ENCODE measurements around the gene COL5A1.

The COL5A1 gene

DNA sequence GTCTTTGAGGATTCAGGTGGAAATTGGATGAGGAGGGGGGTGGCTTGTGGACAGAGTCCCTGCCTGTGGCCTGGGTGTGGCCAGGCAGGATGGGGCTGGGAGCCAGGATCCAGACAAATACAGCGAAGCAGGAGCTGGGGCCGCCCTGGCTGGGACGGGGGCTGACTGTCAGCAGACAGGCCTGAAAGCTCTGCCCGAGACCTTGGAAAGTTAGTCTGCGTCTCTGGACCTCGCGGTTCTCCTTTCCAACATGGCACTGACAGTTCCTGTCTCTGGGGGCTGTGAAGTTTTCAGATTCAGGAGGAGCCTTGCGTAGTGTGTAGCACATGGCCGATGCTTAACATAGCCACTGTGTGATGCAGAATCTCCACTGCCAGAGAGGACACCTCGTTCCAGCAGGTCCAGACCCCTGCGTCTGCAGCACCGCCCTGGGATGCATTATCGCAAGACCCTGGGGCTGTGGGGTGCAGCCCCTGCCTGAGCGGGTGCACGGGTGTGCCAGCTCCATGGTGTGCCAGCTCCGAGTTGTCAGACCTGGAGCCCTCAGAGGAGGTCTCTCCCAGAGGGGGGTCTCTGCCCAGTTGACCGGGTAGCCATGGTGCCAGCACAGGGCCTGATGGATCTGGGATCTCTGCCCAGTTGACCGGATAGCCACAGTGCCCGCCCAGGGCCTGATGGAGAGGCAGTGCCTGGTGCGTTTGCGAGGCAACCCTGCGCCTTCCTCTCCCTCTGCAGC, 89.3 kb downstream of the COL5A1 start:
- DNase-seq: no peak

DNA sequence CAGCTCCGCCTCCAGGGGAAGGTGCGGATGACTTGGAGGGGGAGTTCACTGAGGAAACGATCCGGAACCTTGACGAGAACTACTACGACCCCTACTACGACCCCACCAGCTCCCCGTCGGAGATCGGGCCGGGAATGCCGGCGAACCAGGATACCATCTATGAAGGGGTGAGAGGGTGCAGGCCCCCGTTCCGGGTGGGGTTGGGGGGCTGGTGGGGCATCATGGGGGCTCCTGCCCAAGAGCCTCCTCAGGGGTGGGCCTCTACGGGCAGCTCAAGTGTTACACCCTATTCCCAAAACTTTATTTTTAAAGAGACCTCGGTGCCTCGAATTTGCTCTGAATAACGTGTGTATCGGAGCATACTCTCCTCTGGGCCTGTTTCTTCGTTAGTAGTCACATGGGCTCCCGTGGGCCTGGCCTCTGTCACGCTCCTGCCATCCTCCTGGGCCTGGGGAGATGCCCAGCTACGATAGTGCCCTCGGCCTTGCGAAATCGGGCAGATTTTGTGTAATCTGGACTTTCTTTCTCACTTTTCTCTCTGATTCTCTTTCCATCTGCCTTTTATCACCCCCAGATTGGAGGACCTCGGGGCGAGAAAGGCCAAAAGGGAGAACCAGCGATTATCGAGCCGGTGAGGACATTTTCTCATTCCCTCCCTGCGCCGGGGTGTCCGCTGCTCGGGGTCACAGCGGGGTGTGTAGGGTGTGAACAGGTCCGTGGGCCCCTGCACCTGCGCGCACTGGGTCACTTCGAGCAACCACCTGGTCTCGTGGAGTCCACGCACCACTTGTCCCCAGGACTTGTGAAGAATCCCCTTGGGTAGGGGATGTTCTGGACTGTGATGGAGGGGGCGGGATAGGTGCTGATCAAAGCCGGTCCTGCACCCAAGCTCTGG, 90.1 kb downstream of the COL5A1 start:
- DNase-seq: no peak

DNA sequence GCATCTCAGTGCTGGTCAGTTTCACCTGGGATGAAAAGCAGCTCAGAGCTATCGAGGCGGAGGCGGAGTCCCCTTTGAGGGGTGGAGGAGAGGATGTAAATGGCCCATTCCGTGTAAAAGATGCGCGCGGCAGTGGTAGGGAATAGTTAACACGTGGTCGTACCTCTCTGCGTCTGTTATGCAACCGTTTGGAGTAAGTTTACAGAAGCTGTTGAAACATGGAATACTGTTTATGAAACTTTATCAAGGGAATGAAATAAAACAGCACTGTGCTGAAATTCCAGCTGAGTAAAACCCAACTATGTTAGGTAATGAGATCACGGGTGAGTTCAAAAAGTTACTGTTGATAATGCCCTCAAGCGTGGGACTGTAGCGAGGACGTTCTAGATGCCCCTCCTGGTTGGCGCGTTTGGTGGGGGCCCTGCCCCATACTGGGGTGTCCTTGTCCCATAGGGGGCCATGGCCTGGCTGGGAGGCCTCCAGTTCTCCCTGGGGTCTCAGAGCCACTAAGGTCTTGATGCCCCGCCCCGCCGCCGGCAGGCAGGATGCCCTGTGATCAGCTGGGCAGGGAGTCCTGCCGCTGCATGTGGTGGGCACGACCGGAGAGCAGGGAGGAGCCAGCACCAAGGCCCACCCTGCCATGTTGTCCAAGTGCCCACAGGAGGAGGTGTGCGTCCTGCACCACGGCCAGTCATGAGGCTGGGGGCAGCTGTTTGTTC, 90.9 kb downstream of the COL5A1 start:
- no peak for DNase-seq

DNA sequence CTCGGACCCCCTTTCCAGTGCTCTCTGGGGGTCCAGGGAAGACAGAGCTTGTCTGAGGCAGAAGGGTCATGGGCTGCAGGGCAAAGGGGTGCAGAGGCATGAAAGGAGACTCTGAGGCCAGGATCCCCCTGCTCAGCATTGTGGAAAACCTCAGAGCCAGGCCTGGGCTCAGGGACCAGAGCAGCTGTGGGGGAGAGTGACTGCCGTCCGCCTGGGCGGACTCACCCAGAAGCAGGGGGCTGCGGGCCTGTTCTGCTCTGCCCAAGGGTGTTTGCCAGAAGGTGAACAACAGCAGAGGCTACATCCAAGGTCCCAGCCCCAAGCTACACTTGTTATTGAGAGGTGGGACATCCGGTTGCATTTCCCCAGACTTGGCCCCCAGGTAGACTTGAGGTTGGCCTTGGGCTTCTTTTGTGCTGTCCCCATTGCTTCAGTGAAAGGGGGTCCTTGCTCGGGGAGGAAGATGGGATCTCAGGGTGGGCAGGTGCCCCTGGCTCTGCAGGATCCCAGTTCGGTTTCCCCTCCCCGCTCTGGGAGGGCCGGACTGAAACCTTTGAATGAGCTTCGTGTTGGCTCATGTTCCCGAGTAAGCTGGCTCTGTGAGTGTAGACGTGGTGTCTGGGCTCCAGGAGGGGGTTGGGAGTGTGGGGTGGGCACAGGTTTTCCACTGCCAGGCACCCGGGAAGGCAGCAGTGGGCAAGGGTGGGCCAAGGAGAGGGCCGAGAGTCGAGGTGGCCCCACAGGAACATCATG, 92.1 kb downstream of the COL5A1 start:
- DNase-seq: no peak

DNA sequence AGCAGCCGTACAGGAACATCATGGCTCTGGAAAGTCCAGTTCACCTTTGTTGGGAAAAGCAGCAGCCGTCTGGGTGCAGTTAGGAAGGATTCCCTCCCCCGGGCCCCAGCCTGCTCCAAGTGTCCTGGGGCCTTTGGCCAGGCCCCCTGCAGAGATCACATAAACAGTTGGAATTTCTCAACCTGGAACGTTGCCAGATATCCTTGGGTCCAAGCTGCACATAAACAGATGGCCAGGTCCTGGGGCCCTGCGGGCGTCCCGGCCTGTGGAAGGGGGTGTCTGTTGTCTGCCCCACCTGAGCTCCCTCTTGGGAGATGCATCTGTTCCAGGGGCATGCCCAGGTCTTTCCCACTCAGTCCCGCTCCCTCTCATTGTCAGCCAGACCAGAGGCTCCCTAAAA, 92.7 kb downstream of the COL5A1 start:
- no peak for DNase-seq

DNA sequence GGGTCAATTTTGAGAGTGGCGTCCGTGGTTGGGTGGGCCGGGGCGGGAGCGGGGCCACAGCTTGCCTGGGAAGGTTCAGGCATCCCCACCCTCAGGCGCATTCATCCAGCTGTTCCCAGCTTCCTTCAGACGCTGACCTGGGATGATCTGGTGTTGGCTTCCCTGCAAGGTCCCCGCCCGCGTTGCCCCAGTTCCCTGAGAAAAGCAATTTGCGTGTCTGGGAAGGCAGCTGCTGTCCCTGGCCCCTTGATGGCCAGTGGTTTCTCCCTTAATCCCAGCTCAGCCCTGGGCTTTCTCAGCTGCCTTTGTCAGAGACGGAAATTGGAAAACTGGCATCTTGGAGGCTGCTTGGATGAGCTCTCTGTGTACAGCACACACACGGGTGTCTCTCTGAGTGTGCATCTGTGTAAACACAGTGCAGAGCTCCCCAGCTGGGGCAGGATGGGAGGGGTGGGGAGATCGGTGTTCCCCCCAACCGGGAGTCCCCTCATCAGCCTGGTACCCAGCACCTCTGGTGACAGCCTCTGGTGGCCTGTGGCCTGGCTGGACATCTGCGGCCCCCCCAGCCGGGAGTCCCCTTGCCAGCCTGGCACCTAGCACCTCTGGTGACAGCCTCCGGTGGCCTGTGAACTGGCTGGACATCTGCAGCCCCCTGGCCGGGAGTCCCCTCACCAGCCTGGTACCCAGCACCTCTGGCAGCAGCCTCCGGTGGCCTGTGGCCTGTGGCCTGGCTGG, 94.0 kb downstream of the COL5A1 start:
- no peak for DNase-seq

DNA sequence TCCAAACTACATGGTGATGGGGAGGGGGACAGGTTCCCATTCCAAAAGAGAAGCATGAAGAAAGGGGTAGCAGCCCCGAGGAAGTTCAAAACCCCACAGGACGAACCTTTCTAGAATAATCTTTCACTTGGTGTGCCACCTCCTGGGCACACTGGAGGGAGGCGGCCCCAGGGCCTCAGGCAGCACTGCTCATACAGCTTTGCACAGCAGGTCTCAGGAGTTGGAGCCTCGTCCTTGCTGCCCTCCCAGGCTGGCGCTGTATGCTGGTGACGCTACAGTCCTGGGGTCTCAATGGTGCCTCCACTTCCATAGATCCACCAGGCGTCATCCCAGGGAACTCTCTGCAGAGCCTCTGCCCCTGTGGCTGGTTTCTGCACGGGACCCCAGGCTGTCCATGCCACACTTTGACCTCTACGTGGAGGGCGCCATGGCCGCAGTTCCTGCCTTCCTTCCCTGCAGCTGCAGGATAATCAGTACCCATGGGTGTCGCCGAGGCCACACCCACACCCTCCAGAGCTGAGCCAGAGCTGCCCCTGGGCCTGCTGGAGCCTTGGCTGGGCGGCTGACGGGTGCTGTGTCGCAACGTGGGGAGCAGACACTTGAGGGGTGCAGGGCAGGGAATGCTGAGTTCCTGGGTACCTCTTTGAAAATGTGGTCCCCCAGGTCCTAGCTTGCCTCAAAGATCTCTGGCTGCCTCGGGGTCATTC, 95.3 kb downstream of the COL5A1 start:
- DNase-seq: no peak

DNA sequence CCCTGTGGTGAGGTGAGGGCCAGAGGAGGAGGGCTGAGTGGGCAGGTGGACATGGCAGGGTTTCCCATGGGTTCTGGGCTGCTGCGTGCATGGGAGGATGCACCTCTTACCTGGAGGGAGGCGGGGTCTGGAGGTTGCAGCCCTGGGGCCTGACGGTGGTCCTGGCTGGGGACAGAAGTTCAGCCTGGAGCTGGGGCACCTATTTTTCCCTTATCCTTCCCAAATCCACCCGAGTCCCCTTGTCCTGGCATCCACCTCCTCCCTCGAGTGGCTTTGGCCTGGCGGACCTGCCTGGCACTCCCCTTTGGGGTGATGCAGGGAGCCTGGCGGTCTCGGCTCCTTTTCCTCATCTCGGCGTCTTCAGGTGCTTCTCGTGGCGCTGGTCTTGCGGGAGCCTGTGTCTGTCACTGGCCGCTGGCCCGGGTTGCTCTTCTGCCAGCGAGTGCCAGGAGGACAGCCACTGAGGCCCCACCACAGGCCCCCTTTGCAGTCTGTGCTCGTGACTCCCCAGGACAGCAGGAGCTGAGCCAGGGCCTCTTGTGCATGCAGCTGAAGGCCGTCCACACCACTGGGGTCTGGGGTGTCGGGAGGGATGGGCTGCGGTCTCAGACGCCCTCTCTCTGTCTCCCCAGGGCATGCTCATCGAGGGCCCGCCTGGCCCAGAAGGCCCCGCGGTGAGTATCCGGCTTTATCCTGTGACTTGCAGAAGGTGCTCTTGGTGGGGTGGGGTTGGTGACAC, 96.4 kb downstream of the COL5A1 start:
- DNase-seq: no peak

DNA sequence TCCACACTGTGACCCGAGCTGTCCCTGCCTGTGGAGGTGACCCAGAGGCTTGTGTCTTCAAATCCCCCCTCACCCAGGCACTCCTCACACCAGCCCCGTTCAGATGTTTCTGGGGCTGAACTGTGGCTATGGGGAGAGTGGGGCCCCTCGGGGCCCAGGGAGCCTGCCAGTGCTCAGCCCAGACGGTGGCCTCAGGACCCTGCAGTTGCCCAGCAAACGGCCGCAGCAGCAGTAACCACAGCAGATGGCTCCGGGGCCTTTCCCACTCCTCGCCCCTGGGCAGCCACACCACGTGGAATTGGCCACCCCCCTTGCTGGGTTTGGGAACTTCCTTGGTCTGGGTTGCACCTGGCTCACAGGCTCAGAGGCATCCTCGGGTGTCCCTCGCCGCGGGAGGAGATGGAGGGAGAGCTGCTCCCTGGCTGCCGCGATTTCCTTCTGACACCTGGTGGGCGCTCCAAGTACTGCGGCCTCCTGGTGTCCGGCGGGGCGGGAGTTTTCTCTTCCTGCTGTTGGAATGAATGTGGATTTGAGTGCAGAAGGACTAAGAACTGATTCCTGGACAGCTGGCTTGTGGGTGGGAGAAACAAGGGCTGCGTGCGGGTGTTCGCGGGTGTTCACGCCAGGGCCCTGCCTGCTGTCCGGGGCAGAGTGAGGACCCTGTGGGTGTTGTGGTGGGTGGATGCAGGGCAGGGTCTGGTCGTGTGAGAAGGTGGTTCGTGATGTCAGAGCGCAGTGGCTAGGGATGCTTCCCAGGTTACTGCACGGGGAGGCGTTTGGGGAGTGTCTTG, 97.5 kb downstream of the COL5A1 start:
- DNase-seq: peak; percentile 67

DNA sequence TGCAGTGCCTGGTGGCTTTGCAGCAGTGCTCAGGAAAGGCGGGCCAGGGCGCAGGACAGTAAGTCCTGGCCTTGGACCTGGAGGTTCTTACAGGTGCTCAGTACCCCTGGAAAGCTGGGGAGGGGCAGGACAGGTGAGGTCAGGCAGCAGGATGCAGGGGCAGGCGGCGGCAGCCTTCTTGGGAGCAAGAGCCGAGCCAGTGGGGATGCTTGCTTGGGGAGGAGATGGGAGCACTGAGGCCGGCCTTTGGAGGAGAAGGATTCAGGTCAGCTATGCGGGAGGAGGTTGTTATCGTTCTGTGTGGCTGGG, 98.0 kb downstream of the COL5A1 start:
- no peak for DNase-seq

DNA sequence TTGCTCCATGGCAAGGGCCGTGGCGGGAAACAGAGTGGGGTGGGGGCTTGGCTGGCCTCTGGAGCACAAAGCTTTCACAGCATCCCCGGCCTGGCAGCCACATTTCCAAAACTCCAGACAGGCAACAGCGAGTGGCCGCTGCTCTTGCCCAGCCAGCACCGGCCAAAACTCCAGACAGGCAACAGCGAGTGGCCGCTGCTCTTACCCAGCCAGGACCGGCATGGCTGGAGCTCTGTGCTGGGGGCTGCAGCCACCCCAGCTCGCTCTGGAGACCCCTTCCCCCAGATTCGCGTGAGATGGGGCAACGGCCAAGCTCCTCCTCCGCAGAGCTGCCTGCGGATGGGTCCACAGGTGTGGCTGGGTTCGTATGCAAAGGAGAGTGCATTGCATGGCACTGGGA, 98.5 kb downstream of the COL5A1 start:
- no peak for DNase-seq

DNA sequence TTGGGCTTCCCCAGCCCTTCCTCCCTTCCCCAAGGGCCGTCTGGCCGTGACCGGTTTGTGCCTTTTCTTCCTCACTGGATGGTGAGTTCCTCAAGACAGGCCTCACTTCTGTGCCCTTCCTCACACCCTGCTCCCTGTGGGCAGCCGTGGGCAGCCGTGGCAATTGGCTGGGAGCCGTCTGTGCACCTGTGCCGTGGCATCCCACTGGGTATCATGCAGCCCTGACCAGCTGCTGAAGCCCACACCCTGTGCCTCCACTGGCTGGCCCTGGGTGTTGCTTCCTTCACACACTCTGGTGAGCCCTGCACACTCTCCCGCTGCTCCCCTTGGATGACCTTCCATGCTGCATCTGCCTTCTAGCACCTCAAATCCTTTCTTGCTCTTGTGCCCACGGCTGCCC, 100.2 kb downstream of the COL5A1 start:
- DNase-seq: no peak

DNA sequence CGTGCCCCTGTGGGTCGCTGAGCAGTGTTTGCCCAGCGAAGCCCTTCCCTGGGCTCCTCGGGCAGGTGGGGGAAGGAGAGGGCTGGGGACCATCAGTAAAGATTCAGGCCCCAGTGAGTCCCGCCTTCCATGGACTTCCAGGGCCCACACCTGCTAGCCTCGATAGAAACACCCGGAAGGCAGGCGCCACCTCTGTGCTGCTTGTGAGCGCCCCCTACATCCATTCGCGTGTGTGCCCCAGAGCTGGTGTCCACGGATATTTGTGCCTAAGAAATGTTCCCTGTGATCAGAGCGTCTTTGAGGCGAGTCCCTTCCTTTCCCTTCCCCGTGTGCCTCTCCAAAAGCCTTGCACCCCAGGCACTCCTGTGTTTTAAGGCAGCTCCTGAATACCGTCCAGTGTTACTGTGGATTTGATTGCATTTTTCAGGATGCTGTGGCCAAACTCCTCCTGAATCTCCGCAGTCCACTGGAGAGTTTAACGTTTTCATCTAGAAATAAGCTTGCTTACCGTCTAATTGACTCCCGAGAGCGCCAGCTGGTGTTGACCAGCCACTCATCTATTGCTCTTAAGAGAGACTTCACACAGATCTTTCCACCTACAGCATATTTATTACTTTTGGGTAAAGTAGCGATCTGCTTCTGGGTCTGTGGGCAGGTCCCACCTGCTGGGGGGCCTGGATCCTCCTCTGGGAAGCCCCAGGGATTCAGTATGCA, 101.4 kb downstream of the COL5A1 start:
- DNase-seq: no peak

DNA sequence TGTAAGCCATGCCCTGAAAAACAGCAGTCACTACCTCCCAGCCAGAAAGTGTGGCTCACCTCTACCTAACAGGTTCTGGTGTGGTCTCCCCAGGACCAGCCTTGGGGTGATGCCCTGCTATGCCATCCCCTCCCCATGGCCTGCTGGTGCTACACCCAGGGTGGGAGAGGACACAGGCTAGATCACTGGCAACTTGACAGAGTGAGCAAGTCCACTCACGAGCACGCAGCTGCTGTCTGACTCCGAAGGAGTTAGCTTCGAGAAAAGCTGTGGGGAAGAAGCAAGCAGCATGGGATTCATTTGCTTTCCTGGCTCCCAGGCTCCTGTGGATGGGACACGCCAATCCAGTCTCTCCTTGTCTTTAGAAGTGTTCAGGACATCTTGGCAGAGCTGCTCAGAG, 102.2 kb downstream of the COL5A1 start:
- no peak for DNase-seq

DNA sequence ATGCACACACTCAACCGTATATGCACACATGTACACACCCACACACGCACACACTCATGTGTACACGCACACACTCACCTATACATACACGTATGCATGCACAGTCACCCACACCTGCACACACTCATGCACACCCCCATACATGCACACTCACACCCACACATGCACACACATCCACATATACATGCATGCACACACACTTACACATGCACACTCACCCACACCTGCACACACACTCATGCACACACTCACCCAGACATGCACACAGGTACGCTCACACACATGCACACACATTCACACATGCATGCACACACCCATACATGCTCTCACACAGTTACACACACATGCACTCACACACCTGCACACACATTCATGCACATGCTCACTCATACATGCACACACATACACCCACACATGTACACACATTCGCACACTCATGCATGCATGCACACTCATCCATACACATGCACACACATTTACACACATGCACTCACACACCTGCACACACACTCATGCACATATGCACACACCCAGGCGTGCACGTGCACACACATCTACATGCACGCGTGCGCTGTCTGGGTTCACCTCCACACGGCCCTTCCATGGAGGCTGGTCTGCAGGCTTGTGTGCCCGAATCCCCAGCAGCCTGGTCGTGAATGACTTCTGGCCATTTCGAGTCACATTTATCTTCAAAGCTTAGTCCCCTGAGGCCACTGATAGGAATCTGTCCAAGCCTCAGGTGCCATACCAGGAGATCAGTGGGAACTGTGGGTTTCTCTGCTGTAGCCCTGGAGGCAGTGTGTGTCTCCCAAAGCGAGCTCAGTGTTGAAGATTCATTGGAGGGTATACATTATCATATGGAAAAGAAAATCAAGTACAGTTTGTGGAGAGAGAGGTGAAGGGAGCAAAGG, 103.0 kb downstream of the COL5A1 start:
- no peak for DNase-seq

DNA sequence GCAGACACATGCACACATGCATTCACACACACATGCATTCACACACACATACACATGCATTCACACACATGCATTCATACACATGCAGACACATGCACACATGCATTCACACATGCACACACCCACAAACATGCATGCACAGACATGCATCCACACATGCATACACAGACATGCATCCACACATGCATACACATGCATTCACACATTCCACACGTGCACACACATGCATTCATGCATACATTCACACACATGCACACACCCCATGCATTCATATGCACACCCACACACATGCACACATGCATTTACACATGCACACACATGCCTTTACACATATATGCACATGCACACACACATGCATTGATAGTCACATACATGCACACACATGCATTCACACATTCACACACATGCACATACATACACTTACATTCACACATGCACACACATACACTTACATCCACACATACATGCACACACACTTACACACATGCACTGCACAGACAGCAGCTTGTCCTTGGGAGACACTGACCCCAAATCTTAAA, 106.4 kb downstream of the COL5A1 start:
- no peak for DNase-seq

DNA sequence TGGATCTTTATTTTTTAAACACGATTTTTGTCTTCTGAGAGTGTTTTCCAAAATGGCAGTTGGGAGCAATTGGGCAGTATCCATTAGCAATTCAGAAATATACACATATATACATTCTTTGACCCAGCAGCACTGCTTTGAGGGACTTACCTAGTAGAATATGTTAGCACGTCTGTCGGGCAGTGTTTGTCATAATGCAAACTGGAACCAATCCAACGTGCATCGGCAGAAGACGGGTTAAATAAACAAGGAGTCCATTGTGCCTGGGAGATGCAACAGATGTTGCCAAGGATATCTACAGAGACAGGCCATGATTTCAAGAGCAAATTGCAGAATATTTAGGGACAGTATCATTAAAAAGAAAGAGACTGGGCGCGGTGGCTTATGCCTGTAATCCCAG, 107.0 kb downstream of the COL5A1 start:
- DNase-seq: no peak
